Osteocyte (in vitro differentiated cells): ENCODE measurements around the gene DKC1. TPM values are rescaled to one million over a fixed set of nuclear protein-coding genes. Genes with fewer than 3 reads are reported as not detected.

Experiments
- total RNA-seq: library from RNA; stranded (reverse); gene quantifications from 2 replicates; pipeline ENCODE4 v1.2.1, GENCODE V29; 2021

DKC1 gene
- total RNA-seq, 1 donor from 2014 or later, result 37.5 TPM

Other genes starting within 250 kb of the DKC1 start
- 38.2 and 40.4 TPM in 2 replicates for gene FAM3A, start 246.6 kb upstream of the DKC1 start, total RNA-seq
- 103 and 108 TPM in 2 replicates for gene G6PD, start 216.0 kb upstream of the DKC1 start, total RNA-seq
- gene IKBKG, start 215.2 kb upstream of the DKC1 start, total RNA-seq, result 23.6 and 25.0 TPM in 2 replicates
- not detected in 2 replicates for gene CTAG1A, start 177.7 kb upstream of the DKC1 start, total RNA-seq
- gene CTAG1B, start 143.6 kb upstream of the DKC1 start, total RNA-seq, result not detected in 2 replicates
- gene CTAG2, start 109.3 kb upstream of the DKC1 start, total RNA-seq, result not detected in 2 replicates
- 0.78 and 1.1 TPM in 2 replicates for gene GAB3, start 11.8 kb upstream of the DKC1 start, total RNA-seq
- gene MPP1, start 42.6 kb downstream of the DKC1 start, total RNA-seq, result 10.6 and 11.2 TPM in 2 replicates
- gene SMIM9, start 71.8 kb downstream of the DKC1 start, total RNA-seq, result not detected in 2 replicates
- 26.5 and 27.9 TPM in 2 replicates for gene F8A1, start 123.5 kb downstream of the DKC1 start, total RNA-seq